WI38 (cell line): Measurements from ENCODE around the gene IL11RA.
A peak's percentile ranks its signal among the peaks of the same experiment; 100 is the strongest.

Source experiments
- H3K4me3 ChIP-seq: 2 replicates; pipeline ENCODE4 v1.5.1; 2011; ENCODE audit warnings: low read depth, mild to moderate bottlenecking, control low read depth, low read length
- CTCF ChIP-seq: IDR thresholded peaks from 2 replicates; pipeline ENCODE4 v1.5.1; 2012; ENCODE audit warnings: low read depth, mild to moderate bottlenecking, control low read depth, low read length

Gene IL11RA

GRCh38 chr9:34656992-34657391, 5.0 kb downstream of the IL11RA start:
- no peak for TF ChIP-seq CTCF
- H3K4me3 ChIP-seq, result no peak overlapping the region

- no peak for TF ChIP-seq CTCF
- H3K4me3 ChIP-seq, result no peak overlapping the region
Observed at GRCh38 chr9:34658461-34658860, 6.5 kb downstream of the IL11RA start.

- no peak overlapping the region for H3K4me3 ChIP-seq
- TF ChIP-seq CTCF, result no peak
Observed at GRCh38 chr9:34659592-34660253, 7.7 kb downstream of the IL11RA start.

DNA sequence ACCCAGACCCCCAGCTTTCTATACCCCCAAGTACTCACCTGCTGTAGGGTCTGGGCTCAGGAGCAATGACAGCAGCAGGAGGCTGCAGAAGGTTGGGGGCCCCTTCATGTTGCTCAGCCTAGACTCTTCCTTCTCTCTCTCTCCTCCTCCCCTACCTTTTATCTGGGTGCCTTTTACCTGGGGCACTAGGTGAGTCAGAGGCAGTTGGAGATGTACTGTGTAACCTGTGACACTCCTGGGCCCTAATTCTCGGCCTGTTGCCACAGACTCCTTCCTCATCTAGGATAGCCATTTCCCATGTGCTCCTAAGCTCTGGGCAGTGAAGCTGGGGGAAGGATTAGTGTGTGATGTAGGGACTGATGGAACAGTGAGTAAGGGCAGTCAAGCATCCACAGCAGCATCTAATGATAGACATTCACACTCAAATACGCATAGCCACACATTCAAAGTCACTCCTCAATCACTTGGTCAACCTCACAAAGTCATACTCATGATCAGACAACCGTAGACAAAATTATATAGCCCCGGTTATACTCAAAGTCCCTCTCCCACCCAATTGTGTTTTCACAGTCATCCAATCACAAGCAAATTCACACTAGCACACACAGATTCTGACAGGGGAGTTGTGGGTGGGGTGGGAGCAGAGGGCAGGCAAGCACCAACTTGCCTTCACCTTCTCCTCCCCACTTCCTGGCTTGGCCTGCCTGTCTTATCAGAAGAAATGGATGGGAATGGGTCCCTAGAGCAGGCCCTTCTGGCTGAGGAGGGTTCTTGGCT, 10.7 kb downstream of the IL11RA start, which contains the start of gene CCL27:
CCL27 (minus strand) TSS at position 132 of the 777 bp plus-strand sequence; CDS start at position 108, 24 bp downstream.
- no peak for TF ChIP-seq CTCF
- H3K4me3 ChIP-seq, result no peak within 1 kb of the TSS

- TF ChIP-seq CTCF, result no peak
- H3K4me3 ChIP-seq, result no peak overlapping the region
Observed at GRCh38 chr9:34663303-34663605, 11.3 kb downstream of the IL11RA start.

- peak overlapping the region; percentile 87 for H3K4me3 ChIP-seq
- TF ChIP-seq CTCF, result peak; percentile 98
Observed at GRCh38 chr9:34664281-34665066, 12.5 kb downstream of the IL11RA start.

DNA sequence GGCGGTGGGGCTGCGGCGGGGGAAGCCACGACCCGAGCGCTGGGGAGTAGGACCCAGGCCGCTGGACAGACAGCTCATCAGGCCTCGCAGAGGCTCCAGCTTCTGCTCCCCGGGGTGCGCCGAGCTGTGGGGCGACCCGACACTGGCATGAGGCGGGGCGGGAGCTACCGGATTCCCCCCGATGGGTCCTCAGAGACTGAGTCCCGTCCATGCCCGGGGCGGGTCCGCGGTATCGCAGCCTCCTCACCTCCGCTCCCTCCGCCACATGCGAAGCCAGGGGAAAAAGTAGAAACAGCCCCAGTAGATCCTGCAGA, 13.0 kb downstream of the IL11RA start:
- peak overlapping the region; percentile 87 for H3K4me3 ChIP-seq
- no peak for TF ChIP-seq CTCF
